OCI-LY7 (cell line): Measurements from ENCODE around the gene ALG9.

Source experiments
- EZH2phosphoT487 ChIP-seq: fragments of 200-600 bp; sonication (generic); IDR thresholded peaks from 2 replicates; pipeline ENCODE4 v1.6.1; 2018; ENCODE audit warnings: low read depth, borderline replicate concordance, mild to moderate bottlenecking, mixed run types, antibody characterized with exemption, low read length, moderate library complexity, mixed read lengths
- TF ChIP-seq, protein P1 (sequence below): fragments of 200-600 bp; sonication (generic); conservative IDR thresholded peaks from 2 replicates; pipeline ENCODE4 v1.5.1; 2014; ENCODE audit warnings: mild to moderate bottlenecking, antibody characterized with exemption, low read length, moderate library complexity, mixed read lengths

DNA sequence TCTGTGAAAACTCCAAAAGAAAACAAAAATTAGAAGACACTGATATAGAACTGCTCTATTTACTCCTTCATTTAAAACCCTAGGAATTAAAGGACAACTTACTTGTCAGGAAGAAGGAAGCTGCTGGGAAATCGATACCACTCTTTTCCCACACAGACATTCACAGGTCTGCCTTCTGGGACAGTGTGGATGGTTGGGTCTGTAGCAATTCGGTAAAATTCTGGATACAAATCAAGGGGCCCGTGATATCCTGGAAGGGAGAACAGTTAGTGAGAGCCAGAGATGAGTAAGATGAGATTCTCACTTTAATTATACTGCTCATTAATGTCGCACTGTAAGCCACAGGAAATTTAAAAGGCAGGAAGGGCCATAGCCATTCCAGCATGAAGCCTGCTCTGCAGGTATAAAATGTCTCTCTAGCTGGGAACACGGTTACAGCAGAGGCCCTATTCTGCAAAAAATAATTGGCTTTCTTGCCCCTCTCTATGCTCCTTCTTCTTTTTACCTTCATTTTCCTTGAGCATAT, 34.0 kb downstream of the ALG9 start:
- TF ChIP-seq, protein P1, sequence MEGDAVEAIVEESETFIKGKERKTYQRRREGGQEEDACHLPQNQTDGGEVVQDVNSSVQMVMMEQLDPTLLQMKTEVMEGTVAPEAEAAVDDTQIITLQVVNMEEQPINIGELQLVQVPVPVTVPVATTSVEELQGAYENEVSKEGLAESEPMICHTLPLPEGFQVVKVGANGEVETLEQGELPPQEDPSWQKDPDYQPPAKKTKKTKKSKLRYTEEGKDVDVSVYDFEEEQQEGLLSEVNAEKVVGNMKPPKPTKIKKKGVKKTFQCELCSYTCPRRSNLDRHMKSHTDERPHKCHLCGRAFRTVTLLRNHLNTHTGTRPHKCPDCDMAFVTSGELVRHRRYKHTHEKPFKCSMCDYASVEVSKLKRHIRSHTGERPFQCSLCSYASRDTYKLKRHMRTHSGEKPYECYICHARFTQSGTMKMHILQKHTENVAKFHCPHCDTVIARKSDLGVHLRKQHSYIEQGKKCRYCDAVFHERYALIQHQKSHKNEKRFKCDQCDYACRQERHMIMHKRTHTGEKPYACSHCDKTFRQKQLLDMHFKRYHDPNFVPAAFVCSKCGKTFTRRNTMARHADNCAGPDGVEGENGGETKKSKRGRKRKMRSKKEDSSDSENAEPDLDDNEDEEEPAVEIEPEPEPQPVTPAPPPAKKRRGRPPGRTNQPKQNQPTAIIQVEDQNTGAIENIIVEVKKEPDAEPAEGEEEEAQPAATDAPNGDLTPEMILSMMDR = no peak
- TF ChIP-seq EZH2phosphoT487 = no peak
